Neural cell (in vitro differentiated cells): Measurements from ENCODE around the gene PEX3. TPM values are rescaled to one million over a fixed set of nuclear protein-coding genes. Genes with fewer than 3 reads are reported as not detected.

ENCODE experiments used
- H2AFZ ChIP-seq: fragments of 200-600, 300-800 bp; sonication (generic), shearing (Covaris generic); 2 replicates; pipeline ENCODE4 v1.6.0; 2014; ENCODE audit warnings: low read depth, mild to moderate bottlenecking, antibody characterized with exemption, low read length, moderate library complexity
- H3F3A ChIP-seq: fragments of 200-600 bp; shearing (Covaris generic); 2 replicates; pipeline ENCODE4 v1.6.1; 2016; ENCODE audit warnings: mild to moderate bottlenecking, moderate library complexity, mixed read lengths, antibody characterized with exemption, low read length; ENCODE audit not compliant: insufficient read depth, poor library complexity, severe bottlenecking
- H3K27ac ChIP-seq: fragments of 200-600, 300-800 bp; sonication (generic), shearing (Covaris generic); 2 replicates; pipeline ENCODE4 v1.5.1; 2014; ENCODE audit warnings: mild to moderate bottlenecking, low read length, moderate library complexity
- H3K27me3 ChIP-seq: fragments of 300-800, 200-600 bp; sonication (generic), shearing (Covaris generic); 2 replicates; pipeline ENCODE4 v1.6.0; 2014; ENCODE audit warnings: mild to moderate bottlenecking, low read depth, low read length, moderate library complexity; ENCODE audit not compliant: insufficient read depth
- H3K36me3 ChIP-seq: fragments of 300-800, 200-600 bp; sonication (generic), shearing (Covaris generic); 2 replicates; pipeline ENCODE4 v1.5.1; 2014; ENCODE audit warnings: mild to moderate bottlenecking, antibody characterized with exemption, low read length, moderate library complexity; ENCODE audit not compliant: insufficient read depth
- H3K4me2 ChIP-seq: fragments of 300-800, 200-600 bp; sonication (generic), shearing (Covaris generic); 2 replicates; pipeline ENCODE4 v1.6.0; 2014; ENCODE audit warnings: mild to moderate bottlenecking, low read length
- H3K4me3 ChIP-seq: fragments of 300-800, 200-600 bp; sonication (generic), shearing (Covaris generic); 2 replicates; pipeline ENCODE4 v1.5.1; 2014; ENCODE audit warnings: mild to moderate bottlenecking, low read length, moderate library complexity
- H3K79me2 ChIP-seq: fragments of 200-600 bp; shearing (Covaris generic); replicated peaks from 2 replicates; pipeline ENCODE4 v1.6.0; 2014; ENCODE audit warnings: mild to moderate bottlenecking, low read length, moderate library complexity; ENCODE audit not compliant: insufficient read depth
- H3K9ac ChIP-seq: fragments of 300-800, 200-600 bp; sonication (generic), shearing (Covaris generic); 2 replicates; pipeline ENCODE4 v1.6.1; 2016; ENCODE audit warnings: mild to moderate bottlenecking, low read length, mixed read lengths
- H3K9me2 ChIP-seq: fragments of 200-600 bp; shearing (Covaris generic); 2 replicates; pipeline ENCODE4 v1.6.1; 2016; ENCODE audit warnings: mild to moderate bottlenecking, low read length, mixed read lengths; ENCODE audit not compliant: insufficient read depth
- H3K9me3 ChIP-seq: fragments of 200-600, 300-800 bp; sonication (generic), shearing (Covaris generic); 2 replicates; pipeline ENCODE4 v1.6.1; 2016; ENCODE audit warnings: mild to moderate bottlenecking, mixed run types, low read length, moderate library complexity, mixed read lengths
- H4K20me1 ChIP-seq: fragments of 200-600 bp; shearing (Covaris generic); 2 replicates; pipeline ENCODE4 v1.6.1; 2016; ENCODE audit warnings: mild to moderate bottlenecking, mixed run types; ENCODE audit not compliant: insufficient read depth
- EP300 ChIP-seq: fragments of 450-650 bp; conservative IDR thresholded peaks from 2 replicates; pipeline ENCODE4 v1.6.1; 2014; ENCODE audit warnings: antibody characterized with exemption, mild to moderate bottlenecking, moderate library complexity; ENCODE audit not compliant: poor library complexity, severe bottlenecking
- EZH2 ChIP-seq: fragments of 200-600, 300-800 bp; shearing (Covaris generic), sonication (generic); IDR thresholded peaks from 2 replicates; pipeline ENCODE4 v1.6.1; 2014; ENCODE audit warnings: antibody characterized with exemption, low read length, borderline replicate concordance, mild to moderate bottlenecking; ENCODE audit not compliant: insufficient read depth, poor library complexity, severe bottlenecking
- MXI1 ChIP-seq: fragments of 450-650 bp; conservative IDR thresholded peaks from 2 replicates; pipeline ENCODE4 v1.6.1; 2014; ENCODE audit warnings: antibody characterized with exemption, mild to moderate bottlenecking; ENCODE audit not compliant: poor library complexity, severe bottlenecking
- POLR2AphosphoS5 ChIP-seq: IDR thresholded peaks from 2 replicates; pipeline ENCODE4 v1.6.1; 2012
- RAD21 ChIP-seq: fragments of 450-650 bp; conservative IDR thresholded peaks from 2 replicates; pipeline ENCODE4 v1.6.1; 2014; ENCODE audit warnings: antibody characterized with exemption, mild to moderate bottlenecking, moderate library complexity
- SMC3 ChIP-seq: fragments of 450-650 bp; conservative IDR thresholded peaks from 2 replicates; pipeline ENCODE4 v1.6.1; 2014; ENCODE audit warnings: antibody characterized with exemption, mild to moderate bottlenecking, moderate library complexity; ENCODE audit not compliant: poor library complexity
- TAF1 ChIP-seq: IDR thresholded peaks from 2 replicates; pipeline ENCODE4 v1.6.1; 2012; ENCODE audit warnings: low read depth
- polyA plus RNA-seq: library from polyadenylated mRNA; depleted of rRNA; stranded (reverse); fragments of >200 nt; gene quantifications from 2 replicates; pipeline ENCODE4 v1.2.3, GENCODE V29; 2014
- TF ChIP-seq, protein P1 (sequence below): fragments of 450-650 bp; IDR thresholded peaks from 2 replicates; pipeline ENCODE4 v1.5.1; 2014; ENCODE audit warnings: antibody characterized with exemption, mild to moderate bottlenecking, moderate library complexity; ENCODE audit not compliant: poor library complexity, severe bottlenecking
- TF ChIP-seq, protein P2 (sequence below): IDR thresholded peaks from 2 replicates; pipeline ENCODE4 v1.6.1; 2012; ENCODE audit warnings: borderline replicate concordance

The PEX3 gene
- polyA plus RNA-seq, 1 donor from 2014 or later = 37.9 TPM

DNA sequence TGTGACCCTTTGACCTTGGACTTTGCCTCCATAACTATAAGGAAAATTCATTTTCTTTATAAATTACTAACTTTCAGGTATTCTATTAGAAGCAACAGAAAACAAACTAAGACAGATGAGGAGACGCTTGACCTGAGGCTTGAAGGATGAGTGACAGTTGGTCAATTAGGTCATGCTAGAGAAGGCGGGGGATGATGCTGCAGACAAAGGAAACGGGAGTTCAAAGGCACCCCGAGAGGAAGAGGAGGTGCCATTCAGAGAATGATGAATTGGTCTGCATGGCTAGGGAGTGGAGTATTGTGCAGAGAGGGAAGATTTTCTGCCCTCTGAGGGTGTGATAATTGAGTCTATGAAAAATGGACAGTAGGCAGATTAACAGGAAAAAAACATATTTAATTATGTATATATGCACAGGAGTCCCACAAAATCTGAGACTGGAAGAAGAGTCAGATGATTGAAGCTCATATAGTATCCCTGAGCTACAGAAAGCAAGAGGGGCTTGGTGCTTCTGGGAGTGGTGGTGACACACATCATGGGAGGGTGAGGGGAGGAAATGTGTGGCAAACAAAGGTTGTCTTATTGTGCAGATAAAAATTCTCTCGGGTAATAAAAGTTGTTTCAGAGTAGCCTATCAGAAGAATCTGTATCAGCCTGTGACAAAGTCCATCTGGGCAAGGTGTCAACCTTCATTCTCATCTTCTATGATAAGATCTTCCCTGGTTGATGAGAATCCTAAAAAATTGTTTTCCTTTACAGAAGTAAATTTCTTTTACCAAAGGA is 81.3 kb downstream of the PEX3 start:
- H3K9me3 ChIP-seq = no peaks in the 10 kb centered on the region
- no peak overlapping the region for H3K9ac ChIP-seq
- H4K20me1 ChIP-seq = no peaks in the 10 kb centered on the region
- no peak overlapping the region for H3K4me3 ChIP-seq
- no peak for TF ChIP-seq TAF1
- H2AFZ ChIP-seq = no peak overlapping the region
- H3K4me2 ChIP-seq = no peak overlapping the region
- peaks cover 8% of the 10 kb centered on the region for H3K27me3 ChIP-seq
- no peak overlapping the region for H3K27ac ChIP-seq
- H3K79me2 ChIP-seq = no peaks in the 10 kb centered on the region
- H3K36me3 ChIP-seq = no peaks in the 10 kb centered on the region
- no peaks in the 10 kb centered on the region for H3F3A ChIP-seq
- H3K9me2 ChIP-seq = no peaks in the 10 kb centered on the region

DNA sequence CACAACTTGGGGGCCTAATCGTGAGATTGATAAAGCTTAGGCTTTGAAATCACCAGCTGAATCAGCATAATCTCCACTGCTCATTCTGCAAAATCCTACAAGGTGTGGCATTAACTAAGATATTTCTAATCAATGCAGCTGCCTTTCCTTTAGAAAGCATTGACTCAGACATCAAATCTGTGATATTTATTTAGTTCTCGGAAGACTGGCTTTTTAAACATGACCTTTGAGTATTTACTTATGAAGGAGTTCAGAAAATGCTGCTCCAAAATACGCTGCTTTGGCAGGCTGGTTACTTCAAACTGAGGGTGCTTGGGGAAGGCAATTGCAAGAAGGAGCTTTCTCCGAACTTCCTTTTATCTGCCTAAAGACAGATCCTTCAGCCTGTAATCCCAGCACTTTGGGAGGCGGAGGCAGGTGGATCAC is 84.6 kb downstream of the PEX3 start:
- Histone ChIP-seq H3K79me2 (no peaks in the 10 kb centered on the region), H3K9ac (no peak overlapping the region), H3F3A (peaks cover 5% of the 10 kb centered on the region), H4K20me1 (no peaks in the 10 kb centered on the region), H3K9me2 (no peaks in the 10 kb centered on the region), H3K36me3 (no peaks in the 10 kb centered on the region), H3K9me3 (no peaks in the 10 kb centered on the region), H3K27me3 (peaks cover 17% of the 10 kb centered on the region), H3K27ac (no peak overlapping the region), H3K4me2 (no peak overlapping the region), H3K4me3 (no peak overlapping the region), H2AFZ (no peak overlapping the region)
- TF ChIP-seq POLR2AphosphoS5 (no peak), EP300 (no peak), RAD21 (no peak), EZH2 (no peak), SMC3 (no peak), TAF1 (no peak), MXI1 (no peak)
- TF ChIP-seq, protein P1, sequence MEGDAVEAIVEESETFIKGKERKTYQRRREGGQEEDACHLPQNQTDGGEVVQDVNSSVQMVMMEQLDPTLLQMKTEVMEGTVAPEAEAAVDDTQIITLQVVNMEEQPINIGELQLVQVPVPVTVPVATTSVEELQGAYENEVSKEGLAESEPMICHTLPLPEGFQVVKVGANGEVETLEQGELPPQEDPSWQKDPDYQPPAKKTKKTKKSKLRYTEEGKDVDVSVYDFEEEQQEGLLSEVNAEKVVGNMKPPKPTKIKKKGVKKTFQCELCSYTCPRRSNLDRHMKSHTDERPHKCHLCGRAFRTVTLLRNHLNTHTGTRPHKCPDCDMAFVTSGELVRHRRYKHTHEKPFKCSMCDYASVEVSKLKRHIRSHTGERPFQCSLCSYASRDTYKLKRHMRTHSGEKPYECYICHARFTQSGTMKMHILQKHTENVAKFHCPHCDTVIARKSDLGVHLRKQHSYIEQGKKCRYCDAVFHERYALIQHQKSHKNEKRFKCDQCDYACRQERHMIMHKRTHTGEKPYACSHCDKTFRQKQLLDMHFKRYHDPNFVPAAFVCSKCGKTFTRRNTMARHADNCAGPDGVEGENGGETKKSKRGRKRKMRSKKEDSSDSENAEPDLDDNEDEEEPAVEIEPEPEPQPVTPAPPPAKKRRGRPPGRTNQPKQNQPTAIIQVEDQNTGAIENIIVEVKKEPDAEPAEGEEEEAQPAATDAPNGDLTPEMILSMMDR = no peak
- TF ChIP-seq, protein P2, sequence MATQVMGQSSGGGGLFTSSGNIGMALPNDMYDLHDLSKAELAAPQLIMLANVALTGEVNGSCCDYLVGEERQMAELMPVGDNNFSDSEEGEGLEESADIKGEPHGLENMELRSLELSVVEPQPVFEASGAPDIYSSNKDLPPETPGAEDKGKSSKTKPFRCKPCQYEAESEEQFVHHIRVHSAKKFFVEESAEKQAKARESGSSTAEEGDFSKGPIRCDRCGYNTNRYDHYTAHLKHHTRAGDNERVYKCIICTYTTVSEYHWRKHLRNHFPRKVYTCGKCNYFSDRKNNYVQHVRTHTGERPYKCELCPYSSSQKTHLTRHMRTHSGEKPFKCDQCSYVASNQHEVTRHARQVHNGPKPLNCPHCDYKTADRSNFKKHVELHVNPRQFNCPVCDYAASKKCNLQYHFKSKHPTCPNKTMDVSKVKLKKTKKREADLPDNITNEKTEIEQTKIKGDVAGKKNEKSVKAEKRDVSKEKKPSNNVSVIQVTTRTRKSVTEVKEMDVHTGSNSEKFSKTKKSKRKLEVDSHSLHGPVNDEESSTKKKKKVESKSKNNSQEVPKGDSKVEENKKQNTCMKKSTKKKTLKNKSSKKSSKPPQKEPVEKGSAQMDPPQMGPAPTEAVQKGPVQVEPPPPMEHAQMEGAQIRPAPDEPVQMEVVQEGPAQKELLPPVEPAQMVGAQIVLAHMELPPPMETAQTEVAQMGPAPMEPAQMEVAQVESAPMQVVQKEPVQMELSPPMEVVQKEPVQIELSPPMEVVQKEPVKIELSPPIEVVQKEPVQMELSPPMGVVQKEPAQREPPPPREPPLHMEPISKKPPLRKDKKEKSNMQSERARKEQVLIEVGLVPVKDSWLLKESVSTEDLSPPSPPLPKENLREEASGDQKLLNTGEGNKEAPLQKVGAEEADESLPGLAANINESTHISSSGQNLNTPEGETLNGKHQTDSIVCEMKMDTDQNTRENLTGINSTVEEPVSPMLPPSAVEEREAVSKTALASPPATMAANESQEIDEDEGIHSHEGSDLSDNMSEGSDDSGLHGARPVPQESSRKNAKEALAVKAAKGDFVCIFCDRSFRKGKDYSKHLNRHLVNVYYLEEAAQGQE = no peak
